K562 (cell line): Measurements from ENCODE around the gene TTLL11. TPM values are rescaled to one million over a fixed set of nuclear protein-coding genes. Genes with fewer than 3 reads are reported as not detected.

Experiments
- ATAC-seq: fragments of 200-7000 bp; cut with Tn5 transposase; 3 replicates; pipeline ENCODE4 v1.9.1; 2020; ENCODE audit warnings: moderate library complexity
- BruUV-seq: library from RNA; stranded (reverse); fragments of 400-500 nt; replicated peaks from 2 replicates; lab custom pipeline; 2021; lab: Mats Ljungman, UMichigan
- CTCF ChIA-PET: fragments of 300-600 bp; formaldehyde crosslinking; extraction: SDS; loops from one replicate; lab custom pipeline; 2021; ENCODE audit warnings: low intra/inter-chr PET ratio; lab: Yijun Ruan, JAX
- POLR2A ChIA-PET: fragments of 300-600, 350-650 bp; sonication (Branson Sonifier 250); formaldehyde crosslinking; extraction: SDS; loops from one replicate; lab custom pipeline; 2021; ENCODE audit warnings: antibody characterized with exemption, inconsistent platforms; lab: Yijun Ruan, JAX
- DNase-seq, 4 experiments: peaks; one replicate each; pipeline versions ENCODE4 v3.0.0 to v3.0.0-alpha.2; 2011 to 2018; ENCODE audit warnings: low spot score in 3 of 4, mixed read lengths in 3 of 4; ENCODE audit errors: extremely low read depth in 1 of 4
- FAIRE-seq: peaks from 2 replicates; lab custom pipeline; 2011; peaks lifted over from hg19 to GRCh38; lab: Jason Lieb, UNC
- H2AFZ ChIP-seq: 2 replicates; pipeline ENCODE4 v1.6.0; 2011; ENCODE audit warnings: low read depth, low read length, control low read depth, inconsistent platforms
- H3K27ac ChIP-seq: fragments of 200-600 bp; 3 replicates; pipeline ENCODE4 v1.8.0; 2011; ENCODE audit warnings: low read depth, mild to moderate bottlenecking, control low read depth, inconsistent platforms, low read length, moderate library complexity, mixed read lengths; ENCODE audit errors: extremely low read depth
- H3K27me3 ChIP-seq, 2 experiments: fragments of 300-600 bp in 1 of 2; 2 replicates in 1 of 2; 3 replicates in 1 of 2; pipeline versions ENCODE4 v1.6.0 to v1.8.0; 2011; ENCODE audit warnings: inconsistent platforms in 2 of 2, low read length in 2 of 2, mild to moderate bottlenecking in 1 of 2, mixed read lengths in 1 of 2, moderate library complexity in 1 of 2; ENCODE audit not compliant: control insufficient read depth in 2 of 2, insufficient read depth in 2 of 2
- H3K36me3 ChIP-seq: fragments of 300-600 bp; 3 replicates; pipeline ENCODE4 v1.8.0; 2011; ENCODE audit warnings: mild to moderate bottlenecking, low read length, inconsistent platforms; ENCODE audit not compliant: control insufficient read depth, insufficient read depth
- H3K4me1 ChIP-seq, 2 experiments: fragments of 200-600 bp in 1 of 2; replicated peaks in 1 of 2; 2 replicates in 1 of 2; 3 replicates in 1 of 2; pipeline versions ENCODE4 v1.5.1 to v1.8.0; 2011; ENCODE audit warnings: inconsistent platforms in 2 of 2, low read length in 2 of 2, mild to moderate bottlenecking in 1 of 2, mixed read lengths in 1 of 2, moderate library complexity in 1 of 2; ENCODE audit not compliant: control insufficient read depth in 2 of 2, insufficient read depth in 2 of 2
- H3K4me2 ChIP-seq: 2 replicates; pipeline ENCODE4 v1.6.1; 2011; ENCODE audit warnings: low read length, control low read depth, inconsistent platforms, mixed read lengths; ENCODE audit not compliant: insufficient read depth
- H3K4me3 ChIP-seq: fragments of 200-600 bp; sonication (generic), shearing (Covaris generic); 2 replicates; pipeline ENCODE4 v1.5.1; 2016; ENCODE audit warnings: control low read depth, inconsistent platforms
- H3K79me2 ChIP-seq: fragments of 200-600 bp; 3 replicates; pipeline ENCODE4 v1.8.0; 2011; ENCODE audit warnings: low read length, inconsistent platforms; ENCODE audit not compliant: control insufficient read depth, insufficient read depth
- H3K9ac ChIP-seq, 2 experiments: 2 replicates each; pipeline versions ENCODE4 v1.6.0 to v1.6.1; 2011; ENCODE audit warnings: low read depth in 2 of 2, low read length in 2 of 2, control low read depth in 1 of 2, inconsistent platforms in 1 of 2, mild to moderate bottlenecking in 1 of 2, mixed read lengths in 1 of 2; ENCODE audit not compliant: insufficient read depth in 1 of 2
- H3K9me1 ChIP-seq: one replicate; pipeline ENCODE4 v1.6.0; 2011; ENCODE audit warnings: inconsistent platforms, mild to moderate bottlenecking, low read length, moderate library complexity; ENCODE audit not compliant: control insufficient read depth, insufficient read depth
- H3K9me3 ChIP-seq: replicated peaks from 2 replicates; pipeline ENCODE4 v1.5.1; 2011; ENCODE audit warnings: low read depth, low read length, inconsistent platforms; ENCODE audit not compliant: control insufficient read depth, insufficient read depth
- H4K20me1 ChIP-seq: replicated peaks from 2 replicates; pipeline ENCODE4 v1.6.1; 2011; ENCODE audit warnings: low read length, inconsistent platforms, mixed read lengths; ENCODE audit not compliant: control insufficient read depth, insufficient read depth
- ARHGAP35 ChIP-seq: fragments of 450-650 bp; IDR thresholded peaks from 2 replicates; pipeline ENCODE4 v1.6.1; 2018; ENCODE audit not compliant: partially characterized antibody
- CHD1 ChIP-seq: fragments of 200-600 bp; sonication (generic); IDR thresholded peaks from one replicate; pipeline ENCODE4 v1.6.1; 2012; ENCODE audit warnings: mild to moderate bottlenecking, moderate library complexity, low read length, inconsistent platforms
- ESRRB ChIP-seq: fragments of 250-450 bp; sonication (Bioruptor Pico); IDR thresholded peaks from 2 replicates; pipeline ENCODE4 v1.5.0; 2020; ENCODE audit warnings: mild to moderate bottlenecking, moderate library complexity, borderline replicate concordance
- HNRNPH1 ChIP-seq: fragments of 200-400 bp; formaldehyde crosslinking; optimal IDR thresholded peaks from 2 replicates; pipeline ENCODE3; 2017; ENCODE audit warnings: low read depth, mild to moderate bottlenecking, low read length, moderate library complexity
- SMARCC2 ChIP-seq: fragments of 450-650 bp; IDR thresholded peaks from 2 replicates; pipeline ENCODE4 v1.6.1; 2017; ENCODE audit warnings: antibody characterized with exemption, moderate library complexity, mild to moderate bottlenecking, low read depth
- ZFP36 ChIP-seq: fragments of 150-350 bp; IDR thresholded peaks from 2 replicates; pipeline ENCODE4 v1.6.1; 2018; ENCODE audit warnings: low read length, low read depth; ENCODE audit not compliant: partially characterized antibody
- ZNF197 ChIP-seq: fragments of 200-800 bp; sonication (Bioruptor generic); IDR thresholded peaks from 2 replicates; pipeline ENCODE4 v1.6.1; 2016; ENCODE audit warnings: low read depth, missing genetic modification characterization, missing compliant biosample characterization
- WGBS: fragments of 100-300 bp; shearing (Covaris generic); methylation state at CpG from one replicate; pipeline ENCODE4 v1.1.6; 2016; ENCODE audit warnings: low coverage, mixed read lengths; ENCODE audit not compliant: insufficient coverage; ENCODE audit errors: missing lambda C conversion rate; 5-methylcytosine and 5-hydroxymethylcytosine counted together
- in situ Hi-C: fragments of 300-500 bp; cut with MboI; formaldehyde crosslinking; loops from 4 replicates; pipeline ENCODE4 v1.15.0; 2018; ENCODE audit warnings: inconsistent platforms, mixed read lengths
- intact Hi-C: fragments of 100-400 bp; cut with micrococcal nuclease; formaldehyde crosslinking; loops from 2 replicates; pipeline ENCODE4 v1.14.2; 2022
- polyA plus RNA-seq, 8 experiments: library from polyadenylated mRNA; depleted of rRNA in 4 of 8; stranded (reverse) in 5 of 8; unstranded in 3 of 8; fragments of >200 nt; fragmentation: Nextera tagmentation in 2 of 8; fragmentation: Illumina TruSeq in 1 of 8; extraction: Ambion mirVana in 2 of 8; extraction: Trizol in 1 of 8; gene quantifications; 2 replicates each; pipeline versions ENCODE4 v1.2.1 to v1.2.3, GENCODE V29; 2011 to 2014; ENCODE audit warnings: inconsistent platforms in 1 of 8, missing spikeins in 1 of 8
- total RNA-seq, 7 experiments: library from RNA; depleted of rRNA in 6 of 7; stranded (reverse); fragments of >200 nt in 6 of 7; fragmentation: Illumina TruSeq in 2 of 7; extraction: Trizol in 2 of 7; gene quantifications; 2 replicates each; pipeline versions ENCODE4 v1.2.1 to v1.2.3, GENCODE V29; 2011 to 2021; ENCODE audit warnings: low replicate concordance in 1 of 7
- TF ChIP-seq, protein P1 (sequence below): fragments of 250-450 bp; sonication (Bioruptor Pico); IDR thresholded peaks from 2 replicates; pipeline ENCODE4 v1.8.0; 2022; ENCODE audit warnings: inconsistent platforms, mild to moderate bottlenecking, moderate library complexity, borderline replicate concordance

Gene TTLL11
- total and polyA plus RNA-seq, 9 of the 15 experiments (the other 6 are each of a cell fraction or from before 2014, with no cell fraction given): 0.83 to 4.4 (median 2.7) TPM

GRCh38 chr9:122122468-122122867 lies 29.4 kb upstream of the TTLL11 start (continued):
- TF ChIP-seq ESRRB: no peak
- no peak for TF ChIP-seq ARHGAP35
- TF ChIP-seq CHD1: no peak
- no peak for TF ChIP-seq HNRNPH1
- TF ChIP-seq SMARCC2: no peak

- in situ Hi-C loops: loop anchor here (5.0 to 10.0 kb wide), 3 partner anchors 230 to 693 kb away; no protein-coding TSS in a partner anchor
- no peak overlapping the region for H3K4me2 ChIP-seq
- H3K9me3 ChIP-seq: no peaks in the 10 kb centered on the region; the same call in 1 of the 2 replicates
- no peak for TF ChIP-seq ZNF197 (CRISPR knock-in tag)
- TF ChIP-seq ZFP36: peak; percentile 45
- TF ChIP-seq, protein P1, sequence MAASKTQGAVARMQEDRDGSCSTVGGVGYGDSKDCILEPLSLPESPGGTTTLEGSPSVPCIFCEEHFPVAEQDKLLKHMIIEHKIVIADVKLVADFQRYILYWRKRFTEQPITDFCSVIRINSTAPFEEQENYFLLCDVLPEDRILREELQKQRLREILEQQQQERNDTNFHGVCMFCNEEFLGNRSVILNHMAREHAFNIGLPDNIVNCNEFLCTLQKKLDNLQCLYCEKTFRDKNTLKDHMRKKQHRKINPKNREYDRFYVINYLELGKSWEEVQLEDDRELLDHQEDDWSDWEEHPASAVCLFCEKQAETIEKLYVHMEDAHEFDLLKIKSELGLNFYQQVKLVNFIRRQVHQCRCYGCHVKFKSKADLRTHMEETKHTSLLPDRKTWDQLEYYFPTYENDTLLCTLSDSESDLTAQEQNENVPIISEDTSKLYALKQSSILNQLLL: no peak
- intact Hi-C loops: no loop called here
- ChIA-PET POLR2A (interaction anchor here (2.5 kb wide), 1 partner anchor 228 kb away, joined by 11 read pairs; no protein-coding TSS in a partner anchor), CTCF (interaction anchor here (0.6 to 3.9 kb wide), 4 partner anchors 22 to 332 kb away, joined by 3 to 42 read pairs (median 6); no protein-coding TSS in a partner anchor)
- H3K4me3 ChIP-seq: no peak overlapping the region
- BruUV-seq: no TSS peak
- FAIRE-seq: no peak
- H2AFZ ChIP-seq: no peak overlapping the region
- no peaks in the 10 kb centered on the region for H3K36me3 ChIP-seq
- peaks cover 15% of the 10 kb centered on the region for H4K20me1 ChIP-seq
- no peak overlapping the region for H3K27ac ChIP-seq
- H3K9ac ChIP-seq: no peak overlapping the region
- H3K9me1 ChIP-seq: no peaks in the 10 kb centered on the region
- no peaks in the 10 kb centered on the region for H3K79me2 ChIP-seq
- peaks cover 0 to 18% of the 10 kb centered on the region in 2 experiments; a peak in 3 of 5 replicates for H3K27me3 ChIP-seq
- H3K4me1 ChIP-seq: peaks cover 0 to 18% of the 10 kb centered on the region in 2 experiments; a peak in 2 of 5 replicates
- DNase-seq: no peak
- 0% methylated on average over 3 of the region's 6 CpGs for WGBS
- ATAC-seq: no peak
Observed at GRCh38 chr9:122121931-122122330, 28.8 kb upstream of the TTLL11 start.
